Liver (tissue), 3 donors: Measurements from ENCODE around the gene ING1.

Experiments used
- GABPA ChIP-seq, 2 donors: IDR thresholded peaks in 1 of 2; conservative IDR thresholded peaks in 1 of 2; 2 replicates each; pipeline ENCODE4 v1.6.1; 2016; ENCODE audit warnings: antibody characterized with exemption in 2 of 2, mild to moderate bottlenecking in 1 of 2, moderate library complexity in 1 of 2
- TF ChIP-seq, protein P1 (sequence below): fragments of 150-350 bp; IDR thresholded peaks from 2 replicates; pipeline ENCODE4 v1.5.1; 2017; ENCODE audit warnings: improper control_type of control experiment, low read depth, low read length; ENCODE audit not compliant: missing input control
- TF ChIP-seq, protein P2 (sequence below): IDR thresholded peaks from 2 replicates; pipeline ENCODE4 v1.6.1; 2016; ENCODE audit warnings: antibody characterized with exemption
- donor health status: healthy.
- donor health status: healthy.

DNA sequence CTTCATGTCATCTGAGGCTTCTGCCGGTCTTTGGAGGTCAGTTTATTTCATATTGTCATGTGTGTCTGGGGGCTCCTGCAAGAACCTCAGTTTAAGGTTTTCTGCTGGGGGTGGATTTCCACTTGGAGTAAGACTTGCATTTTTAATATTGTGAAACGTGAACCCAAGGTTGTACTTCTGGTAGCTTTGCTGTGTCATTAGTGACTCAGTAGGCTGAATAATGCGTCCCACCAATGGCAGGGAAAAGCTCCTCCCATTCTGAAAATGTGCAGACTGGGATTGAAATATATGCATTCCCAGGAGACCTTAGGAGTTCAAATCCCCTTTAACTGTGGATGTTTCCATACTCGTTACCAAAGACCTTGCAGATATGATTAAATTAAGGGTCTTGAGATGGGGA is 46.2 kb downstream of the ING1 start:
- TF ChIP-seq, protein P1, sequence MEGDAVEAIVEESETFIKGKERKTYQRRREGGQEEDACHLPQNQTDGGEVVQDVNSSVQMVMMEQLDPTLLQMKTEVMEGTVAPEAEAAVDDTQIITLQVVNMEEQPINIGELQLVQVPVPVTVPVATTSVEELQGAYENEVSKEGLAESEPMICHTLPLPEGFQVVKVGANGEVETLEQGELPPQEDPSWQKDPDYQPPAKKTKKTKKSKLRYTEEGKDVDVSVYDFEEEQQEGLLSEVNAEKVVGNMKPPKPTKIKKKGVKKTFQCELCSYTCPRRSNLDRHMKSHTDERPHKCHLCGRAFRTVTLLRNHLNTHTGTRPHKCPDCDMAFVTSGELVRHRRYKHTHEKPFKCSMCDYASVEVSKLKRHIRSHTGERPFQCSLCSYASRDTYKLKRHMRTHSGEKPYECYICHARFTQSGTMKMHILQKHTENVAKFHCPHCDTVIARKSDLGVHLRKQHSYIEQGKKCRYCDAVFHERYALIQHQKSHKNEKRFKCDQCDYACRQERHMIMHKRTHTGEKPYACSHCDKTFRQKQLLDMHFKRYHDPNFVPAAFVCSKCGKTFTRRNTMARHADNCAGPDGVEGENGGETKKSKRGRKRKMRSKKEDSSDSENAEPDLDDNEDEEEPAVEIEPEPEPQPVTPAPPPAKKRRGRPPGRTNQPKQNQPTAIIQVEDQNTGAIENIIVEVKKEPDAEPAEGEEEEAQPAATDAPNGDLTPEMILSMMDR, result no peak
- TF ChIP-seq, protein P2, sequence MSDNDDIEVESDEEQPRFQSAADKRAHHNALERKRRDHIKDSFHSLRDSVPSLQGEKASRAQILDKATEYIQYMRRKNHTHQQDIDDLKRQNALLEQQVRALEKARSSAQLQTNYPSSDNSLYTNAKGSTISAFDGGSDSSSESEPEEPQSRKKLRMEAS, result no peak
- TF ChIP-seq GABPA (IDR thresholded peaks at IDR 0.05 in 1 of 2, conservative IDR thresholded peaks at IDR 0.05 in 1 of 2), result no peak
